ENCODE data around the gene PTPRE.

The PTPRE gene

GRCh38 chr10:127922675-127923366 is 15.9 kb downstream of the PTPRE start:
- Histone ChIP-seq H3K36me3 (ENCODE audit: insufficient read depth, low read length) (no peaks in the 10 kb centered on the region), H3K27ac (no peak overlapping the region), H3K9me3 (ENCODE audit: low read depth, low read length) (no peaks in the 10 kb centered on the region), H3K9ac (ENCODE audit: insufficient read length) (no peak overlapping the region), H3K4me3 (no peak overlapping the region)
- no peak for DNase-seq (ENCODE audit: low read depth, low spot score)
- TF ChIP-seq POLR2AphosphoS5 (IDR thresholded peaks at IDR 0.05; ENCODE audit: borderline replicate concordance, low read depth, low read length), result no peak
- TF ChIP-seq EZH2 (IDR thresholded peaks at IDR 0.05), result no peak
- no peak for TF ChIP-seq FOXP2 (optimal IDR thresholded peaks at IDR 0.05; ENCODE audit: control extremely low read depth, extremely low read length, insufficient read depth)

GRCh38 chr10:127923646-127924045 is 16.7 kb downstream of the PTPRE start:
- TF ChIP-seq FOXP2 (optimal IDR thresholded peaks at IDR 0.05; ENCODE audit: control extremely low read depth, extremely low read length, insufficient read depth) (no peak), POLR2AphosphoS5 (IDR thresholded peaks at IDR 0.05; ENCODE audit: borderline replicate concordance, low read depth, low read length) (no peak), EZH2 (IDR thresholded peaks at IDR 0.05) (no peak)
- Histone ChIP-seq H3K27ac (no peak overlapping the region), H3K9ac (ENCODE audit: insufficient read length) (no peak overlapping the region), H3K36me3 (ENCODE audit: insufficient read depth, low read length) (no peaks in the 10 kb centered on the region), H3K9me3 (ENCODE audit: low read depth, low read length) (no peaks in the 10 kb centered on the region), H3K4me3 (no peak overlapping the region)
- no peak for DNase-seq (ENCODE audit: low read depth, low spot score)

GRCh38 chr10:127925471-127926207 is 18.7 kb downstream of the PTPRE start:
- no peak for DNase-seq (ENCODE audit: low read depth, low spot score)
- no peak for TF ChIP-seq FOXP2 (optimal IDR thresholded peaks at IDR 0.05; ENCODE audit: control extremely low read depth, extremely low read length, insufficient read depth)
- TF ChIP-seq EZH2 (IDR thresholded peaks at IDR 0.05), result no peak
- no peak for TF ChIP-seq POLR2AphosphoS5 (IDR thresholded peaks at IDR 0.05; ENCODE audit: borderline replicate concordance, low read depth, low read length)
- Histone ChIP-seq H3K9ac (ENCODE audit: insufficient read length) (no peak overlapping the region), H3K4me3 (no peak overlapping the region), H3K9me3 (ENCODE audit: low read depth, low read length) (no peaks in the 10 kb centered on the region), H3K36me3 (ENCODE audit: insufficient read depth, low read length) (no peaks in the 10 kb centered on the region), H3K27ac (no peak overlapping the region)

- H3K9me3 ChIP-seq (ENCODE audit: low read depth, low read length), result no peaks in the 10 kb centered on the region
- no peak overlapping the region for H3K4me3 ChIP-seq
- TF ChIP-seq EZH2 (IDR thresholded peaks at IDR 0.05) (no peak), POLR2AphosphoS5 (IDR thresholded peaks at IDR 0.05; ENCODE audit: borderline replicate concordance, low read depth, low read length) (no peak), FOXP2 (optimal IDR thresholded peaks at IDR 0.05; ENCODE audit: control extremely low read depth, extremely low read length, insufficient read depth) (no peak)
- H3K36me3 ChIP-seq (ENCODE audit: insufficient read depth, low read length), result no peaks in the 10 kb centered on the region
- no peak overlapping the region for H3K27ac ChIP-seq
- no peak overlapping the region for H3K9ac ChIP-seq (ENCODE audit: insufficient read length)
- no peak for DNase-seq (ENCODE audit: low read depth, low spot score)
Observed at GRCh38 chr10:127926455-127926854, 19.6 kb downstream of the PTPRE start.

- no peak overlapping the region for H3K4me3 ChIP-seq
- H3K27ac ChIP-seq, result no peak overlapping the region
- H3K9ac ChIP-seq (ENCODE audit: insufficient read length), result no peak overlapping the region
- H3K9me3 ChIP-seq (ENCODE audit: low read depth, low read length), result no peaks in the 10 kb centered on the region
- TF ChIP-seq EZH2 (IDR thresholded peaks at IDR 0.05), result no peak
- TF ChIP-seq FOXP2 (optimal IDR thresholded peaks at IDR 0.05; ENCODE audit: control extremely low read depth, extremely low read length, insufficient read depth), result no peak
- TF ChIP-seq POLR2AphosphoS5 (IDR thresholded peaks at IDR 0.05; ENCODE audit: borderline replicate concordance, low read depth, low read length), result no peak
- H3K36me3 ChIP-seq (ENCODE audit: insufficient read depth, low read length), result no peaks in the 10 kb centered on the region
- no peak for DNase-seq (ENCODE audit: low read depth, low spot score)
Observed at GRCh38 chr10:127928021-127928806, 21.3 kb downstream of the PTPRE start.

GRCh38 chr10:127932521-127933270 is 25.8 kb downstream of the PTPRE start:
- Histone ChIP-seq H3K27ac (no peak overlapping the region), H3K36me3 (ENCODE audit: insufficient read depth, low read length) (no peaks in the 10 kb centered on the region), H3K9me3 (ENCODE audit: low read depth, low read length) (no peaks in the 10 kb centered on the region), H3K9ac (ENCODE audit: insufficient read length) (no peak overlapping the region), H3K4me3 (no peak overlapping the region)
- no peak for TF ChIP-seq EZH2 (IDR thresholded peaks at IDR 0.05)
- no peak for TF ChIP-seq POLR2AphosphoS5 (IDR thresholded peaks at IDR 0.05; ENCODE audit: borderline replicate concordance, low read depth, low read length)
- no peak for TF ChIP-seq FOXP2 (optimal IDR thresholded peaks at IDR 0.05; ENCODE audit: control extremely low read depth, extremely low read length, insufficient read depth)
- DNase-seq (ENCODE audit: low read depth, low spot score), result no peak

- TF ChIP-seq EZH2 (IDR thresholded peaks at IDR 0.05) (no peak), POLR2AphosphoS5 (IDR thresholded peaks at IDR 0.05; ENCODE audit: borderline replicate concordance, low read depth, low read length) (no peak), FOXP2 (optimal IDR thresholded peaks at IDR 0.05; ENCODE audit: control extremely low read depth, extremely low read length, insufficient read depth) (no peak)
- H3K9me3 ChIP-seq (ENCODE audit: low read depth, low read length), result no peaks in the 10 kb centered on the region
- H3K27ac ChIP-seq, result no peak overlapping the region
- H3K9ac ChIP-seq (ENCODE audit: insufficient read length), result no peak overlapping the region
- H3K36me3 ChIP-seq (ENCODE audit: insufficient read depth, low read length), result no peaks in the 10 kb centered on the region
- no peak overlapping the region for H3K4me3 ChIP-seq
- DNase-seq (ENCODE audit: low read depth, low spot score), result no peak
Observed at GRCh38 chr10:127933271-127933670, 26.4 kb downstream of the PTPRE start.
